ENCODE measurements around the gene ALK.

Gene ALK

DNA sequence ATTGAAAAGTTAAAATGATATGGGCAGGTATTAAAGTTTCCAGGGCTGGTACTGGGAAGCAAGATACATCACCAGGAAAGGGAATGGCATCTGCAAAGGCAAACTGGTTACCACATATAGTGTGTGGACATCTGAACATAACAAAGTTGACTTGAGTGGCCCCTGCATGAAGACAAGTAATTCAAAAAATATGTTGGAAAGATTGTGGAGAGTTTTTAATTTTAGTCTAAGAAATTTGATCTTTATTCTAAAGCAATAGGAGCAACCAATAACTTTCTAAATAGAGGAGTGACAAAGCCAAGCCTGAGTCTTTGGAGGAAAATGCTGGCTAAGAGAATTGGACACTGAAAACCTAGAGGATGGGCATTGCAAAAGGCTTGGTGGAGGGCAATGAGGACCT is 278.2 kb downstream of the ALK start:
- TF ChIP-seq, protein P1, sequence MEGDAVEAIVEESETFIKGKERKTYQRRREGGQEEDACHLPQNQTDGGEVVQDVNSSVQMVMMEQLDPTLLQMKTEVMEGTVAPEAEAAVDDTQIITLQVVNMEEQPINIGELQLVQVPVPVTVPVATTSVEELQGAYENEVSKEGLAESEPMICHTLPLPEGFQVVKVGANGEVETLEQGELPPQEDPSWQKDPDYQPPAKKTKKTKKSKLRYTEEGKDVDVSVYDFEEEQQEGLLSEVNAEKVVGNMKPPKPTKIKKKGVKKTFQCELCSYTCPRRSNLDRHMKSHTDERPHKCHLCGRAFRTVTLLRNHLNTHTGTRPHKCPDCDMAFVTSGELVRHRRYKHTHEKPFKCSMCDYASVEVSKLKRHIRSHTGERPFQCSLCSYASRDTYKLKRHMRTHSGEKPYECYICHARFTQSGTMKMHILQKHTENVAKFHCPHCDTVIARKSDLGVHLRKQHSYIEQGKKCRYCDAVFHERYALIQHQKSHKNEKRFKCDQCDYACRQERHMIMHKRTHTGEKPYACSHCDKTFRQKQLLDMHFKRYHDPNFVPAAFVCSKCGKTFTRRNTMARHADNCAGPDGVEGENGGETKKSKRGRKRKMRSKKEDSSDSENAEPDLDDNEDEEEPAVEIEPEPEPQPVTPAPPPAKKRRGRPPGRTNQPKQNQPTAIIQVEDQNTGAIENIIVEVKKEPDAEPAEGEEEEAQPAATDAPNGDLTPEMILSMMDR (IDR thresholded peaks at IDR 0.05; ENCODE audit: borderline replicate concordance, insufficient read depth, low read depth, low read length): no peak
- no peak overlapping the region for H3K4me3 ChIP-seq (ENCODE audit: low read depth, low read length)

DNA sequence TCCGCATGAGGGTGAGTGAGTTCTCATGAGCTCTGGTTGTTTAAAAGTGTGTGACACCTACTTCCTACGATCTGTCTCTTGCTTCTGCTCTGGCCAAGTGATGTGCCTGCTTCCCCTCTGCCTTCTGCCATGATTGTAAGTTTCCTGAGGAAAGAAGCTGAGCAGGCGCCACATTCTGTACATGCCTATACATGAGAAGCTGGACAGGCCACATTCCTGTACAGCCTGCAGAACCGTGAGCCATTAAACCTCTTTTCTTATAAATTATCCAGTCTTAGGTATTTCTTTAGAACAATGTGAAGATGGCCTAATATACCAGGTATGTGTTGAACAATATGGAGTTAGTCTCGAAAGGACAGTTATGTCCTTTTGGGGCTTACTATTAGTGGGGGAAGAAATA is 281.0 kb downstream of the ALK start:
- H3K4me3 ChIP-seq (ENCODE audit: low read depth, low read length): no peak overlapping the region
- TF ChIP-seq, protein P1 (IDR thresholded peaks at IDR 0.05; ENCODE audit: borderline replicate concordance, insufficient read depth, low read depth, low read length): no peak

DNA sequence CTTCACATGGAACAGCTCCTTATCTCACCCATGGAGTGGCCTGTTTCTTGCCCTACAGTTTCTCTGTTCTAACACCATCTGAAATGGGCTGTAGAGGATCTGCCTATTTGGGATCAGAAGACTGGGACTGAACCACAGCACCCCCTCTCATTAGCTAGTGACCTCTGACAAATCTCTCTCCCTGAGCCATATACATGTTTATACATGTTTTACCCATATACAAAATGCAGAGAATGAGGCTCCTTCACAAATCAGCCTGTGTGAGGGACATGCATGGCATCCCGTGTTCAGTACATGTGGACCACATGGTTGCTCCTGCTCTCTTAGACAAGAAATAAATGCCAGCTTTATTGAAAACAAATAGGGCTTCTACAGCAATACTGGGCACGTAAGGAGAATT is 282.7 kb downstream of the ALK start:
- H3K4me3 ChIP-seq (ENCODE audit: low read depth, low read length): no peak overlapping the region
- TF ChIP-seq, protein P1 (IDR thresholded peaks at IDR 0.05; ENCODE audit: borderline replicate concordance, insufficient read depth, low read depth, low read length): no peak

DNA sequence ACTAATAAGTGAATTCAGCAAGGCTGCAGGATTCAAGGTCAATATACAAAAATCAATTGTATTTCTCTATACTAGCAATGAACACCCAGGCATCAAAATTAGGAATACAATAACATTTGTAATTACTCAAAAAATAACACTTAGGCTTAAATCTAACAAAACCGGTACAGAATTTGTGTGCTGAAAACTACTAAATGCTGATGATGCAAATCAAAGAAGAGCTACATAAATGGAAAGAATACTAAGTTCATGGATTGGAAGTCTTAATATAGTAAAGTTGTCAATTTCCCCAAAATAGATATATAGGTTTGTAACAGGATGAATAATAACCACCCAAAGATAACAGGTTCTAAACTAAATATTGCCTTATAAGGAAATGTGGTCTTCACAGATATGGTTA is 286.5 kb downstream of the ALK start:
- no peak overlapping the region for H3K4me3 ChIP-seq (ENCODE audit: low read depth, low read length)
- TF ChIP-seq, protein P1 (IDR thresholded peaks at IDR 0.05; ENCODE audit: borderline replicate concordance, insufficient read depth, low read depth, low read length): no peak

DNA sequence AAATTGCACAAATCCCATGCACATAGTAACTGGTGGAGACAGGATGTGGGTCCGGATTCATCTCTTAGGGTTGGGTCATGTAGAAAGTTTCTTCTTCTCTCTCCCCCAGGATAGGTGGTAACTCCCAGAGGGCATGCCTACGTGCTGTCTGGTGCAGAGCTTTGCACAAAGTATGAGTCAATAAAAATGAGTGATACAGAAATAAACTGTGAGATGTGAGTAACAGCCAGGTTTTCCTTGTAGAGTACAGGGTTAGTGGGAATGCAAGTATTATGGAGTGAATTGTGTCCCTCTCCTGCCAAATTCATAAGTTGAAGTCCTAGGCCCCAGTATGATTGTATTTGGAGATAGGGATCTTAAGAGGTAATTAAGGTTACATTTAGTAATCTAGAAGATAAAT is 289.4 kb downstream of the ALK start:
- TF ChIP-seq, protein P1 (IDR thresholded peaks at IDR 0.05; ENCODE audit: borderline replicate concordance, insufficient read depth, low read depth, low read length): no peak
- H3K4me3 ChIP-seq (ENCODE audit: low read depth, low read length): no peak overlapping the region

DNA sequence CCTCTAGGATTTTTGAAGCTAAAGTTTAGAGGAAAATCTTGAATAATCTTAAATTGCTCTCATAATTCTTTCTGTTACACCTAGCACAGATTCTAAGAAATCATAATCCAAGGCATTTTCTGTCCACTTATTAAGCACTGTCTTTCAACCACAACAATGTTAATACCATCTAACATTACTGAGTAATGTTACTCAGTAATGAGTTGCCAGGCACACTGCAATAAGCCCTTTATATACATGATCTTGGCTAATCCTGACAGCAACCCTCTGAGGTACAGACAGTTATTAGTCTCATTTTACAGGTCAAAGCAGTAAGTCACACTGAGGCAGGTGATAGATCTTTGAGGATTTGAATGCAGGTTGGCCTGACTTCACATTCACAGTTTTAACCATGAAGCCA is 291.9 kb downstream of the ALK start:
- TF ChIP-seq, protein P1 (IDR thresholded peaks at IDR 0.05; ENCODE audit: borderline replicate concordance, insufficient read depth, low read depth, low read length): no peak
- no peak overlapping the region for H3K4me3 ChIP-seq (ENCODE audit: low read depth, low read length)

DNA sequence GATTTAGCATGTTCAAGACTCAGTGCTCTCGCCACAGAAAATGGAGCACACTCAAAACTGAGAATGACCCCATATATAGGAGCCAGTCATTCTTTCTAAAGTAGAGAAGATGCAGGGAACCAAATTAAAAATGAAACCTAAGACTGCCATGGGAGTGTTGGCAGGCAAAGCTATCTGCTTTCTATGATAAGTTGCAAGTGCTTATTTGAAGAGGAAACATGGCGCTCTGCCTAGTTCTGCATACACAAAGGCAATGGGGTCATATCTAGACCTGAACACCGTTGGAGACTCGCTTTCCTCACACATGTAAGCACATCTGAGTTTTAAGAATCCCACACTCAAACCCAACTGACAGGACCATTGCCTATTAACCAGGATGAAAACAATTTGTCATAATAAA is 292.5 kb downstream of the ALK start:
- TF ChIP-seq, protein P1 (IDR thresholded peaks at IDR 0.05; ENCODE audit: borderline replicate concordance, insufficient read depth, low read depth, low read length): no peak

More for the DNA sequence above, 292.5 kb downstream of the ALK start:
- H3K4me3 ChIP-seq (ENCODE audit: low read depth, low read length): no peak overlapping the region
